HL-60/S4 treated with phorbol 12-myristate 13-acetate at 8.2 ng/mL for 4 days and 3 days (cell line): ENCODE results near the gene TTC27.

Source experiments
- in situ Hi-C: fragments of 300-500 bp; cut with MboI; formaldehyde crosslinking; loops from 2 replicates; pipeline ENCODE4 v1.15.0; 2022; ENCODE audit warnings: low sequenced_read_pairs

Gene TTC27

DNA sequence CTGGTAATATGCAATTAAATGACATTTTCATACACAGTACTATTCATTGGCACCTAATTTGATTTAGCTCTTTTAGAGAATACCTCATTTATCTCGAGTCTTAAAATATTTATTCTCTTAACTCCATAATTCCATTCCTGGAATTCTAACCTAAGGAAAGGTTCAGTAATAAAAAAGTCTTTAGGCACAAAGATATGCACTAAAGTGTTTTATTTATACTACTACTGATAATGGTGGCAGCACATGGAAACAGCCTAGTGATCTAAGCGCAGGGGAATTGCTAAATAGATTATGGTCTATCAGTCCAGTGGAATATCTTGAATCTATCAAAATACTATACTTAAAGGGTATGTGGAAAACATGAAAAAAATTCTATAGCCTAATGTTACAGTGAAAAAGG, 176.4 kb downstream of the TTC27 start:
- in situ Hi-C loops: no loop called here

DNA sequence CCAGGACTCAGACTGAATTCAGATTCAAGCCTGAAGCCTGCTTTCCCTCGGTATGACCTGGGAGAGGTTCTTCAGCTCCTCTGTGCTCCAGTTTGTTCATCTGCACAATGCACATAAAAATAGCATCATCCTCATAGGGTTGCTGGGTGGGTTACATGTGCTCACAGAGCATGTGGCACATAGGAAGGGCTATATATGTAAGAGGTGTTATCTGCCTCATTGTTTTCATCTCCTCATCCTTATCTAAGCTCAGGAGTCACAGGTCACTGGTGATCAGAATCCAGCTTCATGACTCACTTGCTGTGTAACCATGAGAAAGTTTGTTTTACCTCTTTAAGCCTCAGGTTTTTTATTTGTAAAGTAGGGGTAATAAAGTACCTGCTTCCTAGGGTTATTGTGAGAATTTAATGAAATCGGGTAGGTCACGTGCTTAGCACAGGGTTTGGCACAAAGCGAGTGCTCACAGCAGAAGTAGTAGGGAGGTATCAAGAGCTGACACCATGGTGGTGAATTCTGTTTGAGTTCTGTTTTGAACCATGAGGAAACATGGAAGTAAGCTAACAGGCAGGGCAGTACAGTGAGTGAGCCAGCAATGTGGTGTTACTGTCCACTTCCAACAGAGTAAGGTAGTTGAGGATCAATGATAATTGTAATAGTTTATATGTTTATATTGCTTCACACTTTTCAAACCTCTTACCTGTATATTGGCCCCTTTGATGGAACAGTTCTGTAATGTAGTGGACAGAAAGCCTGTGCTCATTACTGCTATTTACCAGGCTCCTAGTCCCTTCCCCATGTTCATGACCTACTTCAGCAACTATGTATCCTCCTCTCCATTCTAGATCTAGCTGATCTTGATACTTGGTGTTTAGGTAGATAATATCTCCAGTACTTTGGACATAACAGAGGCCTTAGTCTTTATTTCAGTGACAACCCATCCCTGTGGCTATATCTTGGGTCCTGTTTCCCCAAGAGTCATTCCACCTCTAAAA, 177.6 kb downstream of the TTC27 start:
- in situ Hi-C loops: no loop called here

DNA sequence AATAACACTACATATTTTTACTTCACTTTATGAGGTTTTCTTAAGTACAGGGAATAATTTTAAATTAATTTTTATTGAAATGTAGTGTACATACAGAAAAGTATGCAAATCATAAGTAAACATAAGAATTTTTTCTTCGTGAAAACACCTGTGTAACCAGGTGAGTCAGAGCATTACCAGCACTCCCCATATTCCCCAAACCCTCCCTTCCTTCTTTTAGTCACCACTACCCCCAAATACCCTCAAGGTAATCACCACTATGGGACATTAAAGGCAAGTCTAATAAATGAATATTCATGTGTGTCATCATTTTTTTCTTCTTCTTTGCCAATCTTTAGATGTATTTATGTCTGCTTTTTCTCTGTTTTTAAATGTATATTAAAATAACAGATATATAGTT, 179.0 kb downstream of the TTC27 start:
- in situ Hi-C loops: no loop called here

DNA sequence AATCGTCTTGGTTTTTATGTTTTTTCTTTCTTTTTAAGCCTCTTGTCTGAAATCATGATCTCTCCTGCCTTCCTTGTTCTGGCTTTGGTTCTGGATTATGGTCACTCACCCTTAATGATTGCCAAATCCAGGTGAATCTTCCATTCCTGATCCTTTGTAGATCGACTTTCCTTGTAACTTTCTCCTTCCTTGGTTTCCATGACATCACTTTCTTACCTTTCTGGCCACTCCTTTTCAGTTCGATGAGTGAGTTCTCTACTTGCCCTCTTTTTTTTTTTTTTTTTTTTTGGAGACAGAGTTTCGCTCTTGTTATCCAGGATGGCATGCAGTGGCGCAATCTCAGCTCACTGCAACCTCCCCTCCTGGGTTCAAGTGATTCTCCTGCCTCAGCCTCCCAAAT, 179.8 kb downstream of the TTC27 start:
- in situ Hi-C loops: no loop called here

DNA sequence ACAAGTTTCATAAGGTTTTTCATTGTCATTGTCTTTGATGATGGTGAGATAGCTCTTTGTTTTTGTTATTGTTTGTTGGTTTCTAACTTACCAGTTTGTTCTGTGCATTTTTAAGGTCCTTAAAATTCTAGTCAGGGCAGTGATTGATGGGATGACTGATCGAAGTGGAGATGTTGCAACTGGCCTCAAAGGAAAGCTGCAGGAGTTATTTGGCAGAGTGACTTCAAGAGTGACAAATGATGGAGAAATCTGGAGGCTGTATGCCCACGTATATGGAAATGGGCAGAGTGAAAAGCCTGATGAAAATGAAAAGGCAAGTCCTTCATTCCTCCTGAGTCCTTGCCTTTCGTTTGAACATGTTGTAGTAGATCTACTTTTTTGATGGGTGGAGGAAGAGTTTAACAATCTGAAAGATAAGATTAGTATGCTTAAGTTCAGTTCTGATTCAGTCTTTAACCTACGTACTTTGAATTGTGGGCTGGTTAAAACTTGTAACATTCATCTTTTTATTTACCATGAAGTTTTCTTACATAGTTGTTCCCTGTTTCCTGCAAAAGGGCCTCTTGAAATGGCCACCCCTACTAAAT, 183.2 kb downstream of the TTC27 start:
- in situ Hi-C loops: no loop called here

DNA sequence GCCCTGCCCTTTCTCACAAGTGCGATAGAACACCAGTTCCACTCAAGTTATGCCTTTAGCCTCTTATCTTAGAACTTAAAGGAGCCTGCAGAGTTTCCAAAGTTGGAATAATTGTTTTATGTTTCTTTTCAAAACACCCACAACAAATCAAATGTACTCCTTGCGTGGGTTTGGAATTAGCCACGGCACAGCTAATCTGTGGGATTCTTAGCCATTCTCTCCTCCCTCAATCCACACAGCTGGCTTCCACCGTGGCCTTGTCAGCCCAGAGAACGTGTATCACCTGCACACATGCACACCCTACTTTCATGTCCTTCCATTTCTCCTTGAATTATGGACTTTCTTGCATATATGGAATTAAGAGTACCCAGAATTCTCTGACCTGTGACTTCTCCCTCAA, 183.8 kb downstream of the TTC27 start:
- in situ Hi-C loops: no loop called here

DNA sequence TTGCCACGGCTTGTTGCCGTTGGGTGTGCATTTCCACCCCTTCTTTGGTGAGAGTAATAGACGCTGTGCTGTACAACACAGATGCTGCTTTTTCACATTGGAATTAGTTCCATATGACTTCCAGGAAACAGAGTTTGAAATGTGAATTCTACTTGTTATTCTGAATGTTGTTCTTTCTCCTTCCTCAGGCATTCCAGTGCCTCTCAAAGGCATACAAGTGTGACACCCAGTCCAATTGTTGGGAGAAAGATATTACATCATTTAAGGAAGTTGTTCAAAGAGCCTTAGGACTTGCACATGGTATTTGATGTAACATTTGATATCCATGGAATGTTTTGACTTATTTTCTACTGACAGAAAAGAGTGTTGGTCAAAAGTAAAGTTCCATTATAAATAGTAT, 184.5 kb downstream of the TTC27 start:
- in situ Hi-C loops: no loop called here

DNA sequence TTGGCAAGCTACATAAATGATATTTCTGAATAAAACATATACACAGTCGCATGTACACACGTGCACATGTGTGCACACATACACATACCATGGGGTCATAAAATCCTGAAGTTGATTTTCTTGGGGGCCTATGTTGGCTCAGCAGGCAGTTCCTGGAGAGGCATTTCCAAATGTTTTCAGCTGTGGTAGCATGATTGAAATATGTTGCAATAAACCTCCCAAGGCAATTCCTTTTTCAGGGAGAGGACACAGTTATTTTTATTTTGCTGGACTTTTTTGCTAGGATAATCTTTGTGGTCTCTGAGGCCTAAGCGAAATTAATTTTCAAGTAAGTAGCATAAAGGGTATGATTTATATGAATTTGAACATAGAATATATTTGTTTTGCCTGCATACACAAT, 192.2 kb downstream of the TTC27 start:
- in situ Hi-C loops: no loop called here

DNA sequence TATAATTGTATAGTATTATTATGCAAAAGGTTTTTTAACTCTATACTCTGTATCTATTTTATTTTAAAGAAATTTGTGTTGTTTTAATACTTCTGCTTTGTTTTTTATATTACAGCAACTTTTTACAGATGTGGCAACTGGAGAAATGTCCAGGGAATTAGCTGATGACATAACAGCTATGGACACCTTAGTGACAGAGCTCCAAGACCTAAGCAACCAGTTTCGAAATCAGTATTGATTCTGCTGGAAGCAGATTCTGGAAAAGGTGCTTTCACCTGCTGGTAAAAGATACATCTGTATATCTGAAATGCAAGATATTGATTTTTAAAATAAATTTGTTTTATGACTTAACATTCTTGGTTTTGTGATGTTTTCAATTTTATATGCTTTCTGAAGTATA, 192.9 kb downstream of the TTC27 start:
- in situ Hi-C loops: no loop called here

DNA sequence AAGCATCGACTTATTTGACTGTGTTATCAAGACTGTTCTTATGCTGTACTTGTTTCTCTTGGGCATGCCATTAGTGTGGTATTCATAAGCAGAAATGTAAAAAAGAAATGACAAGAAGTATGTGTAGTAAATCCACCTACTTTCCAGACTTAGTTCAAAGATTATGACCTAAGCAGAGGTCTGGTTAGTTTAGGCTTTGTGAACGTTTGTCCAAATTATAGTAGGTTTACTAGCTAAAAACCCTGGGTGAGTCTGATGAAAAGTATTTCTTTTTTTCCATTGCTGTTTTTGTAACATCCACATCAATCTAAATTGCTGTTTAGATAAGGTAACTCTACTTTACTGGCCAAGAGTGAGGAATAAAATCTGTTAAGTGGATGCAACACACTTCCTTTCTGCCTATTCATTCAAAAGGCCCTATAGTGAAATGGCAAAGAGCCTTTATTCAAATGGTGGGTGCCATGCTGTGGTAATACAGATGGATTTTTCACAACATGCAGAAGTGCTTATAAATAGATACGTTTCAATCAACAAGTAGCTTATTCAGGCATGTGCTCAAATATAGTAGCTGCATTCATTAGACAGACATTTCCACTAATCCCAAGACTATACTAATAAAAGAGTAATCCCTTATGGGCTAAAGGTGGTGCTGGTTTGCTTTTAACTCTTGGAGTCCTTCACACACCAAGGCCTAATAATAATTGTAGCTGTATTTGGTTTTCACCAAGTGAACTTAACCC, 196.4 kb downstream of the TTC27 start:
- in situ Hi-C loops: no loop called here

DNA sequence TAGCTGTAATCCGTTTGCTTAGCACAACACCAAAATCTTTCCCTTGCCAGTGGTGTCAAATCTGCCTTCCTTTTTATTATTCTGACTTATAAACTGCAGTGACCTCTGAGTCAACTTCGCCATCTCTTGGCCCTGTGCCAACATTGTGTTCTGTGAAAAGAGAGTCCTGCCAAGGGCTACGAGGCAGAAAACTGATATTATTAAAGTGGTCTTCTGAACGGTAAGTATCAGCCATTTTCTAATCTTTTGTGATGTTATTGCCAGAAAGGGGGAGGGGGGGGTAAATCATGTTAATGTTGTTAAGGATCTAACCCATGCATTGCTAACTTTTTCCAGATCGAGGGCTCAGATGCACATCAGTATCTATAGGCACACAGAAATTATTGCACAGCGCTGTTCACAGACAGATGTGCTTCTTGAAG, 197.5 kb downstream of the TTC27 start:
- in situ Hi-C loops: no loop called here

DNA sequence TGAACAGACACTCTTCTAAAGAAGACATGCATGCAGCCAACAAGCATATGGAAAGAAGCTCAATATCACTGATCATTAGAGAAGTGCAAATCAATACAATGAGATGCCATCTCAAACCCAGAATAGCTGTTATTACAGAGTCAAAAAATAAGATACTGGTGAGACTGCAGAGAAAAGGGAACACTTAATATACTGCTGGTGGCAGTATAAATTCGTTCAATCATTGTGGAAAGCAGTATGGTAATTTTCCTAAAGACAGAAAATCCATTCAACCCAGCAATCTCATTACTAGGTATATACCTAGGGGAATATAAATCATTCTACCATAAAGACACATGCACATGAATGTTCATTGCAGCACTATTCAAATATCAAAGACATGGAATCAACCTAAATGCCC, 202.3 kb downstream of the TTC27 start:
- in situ Hi-C loops: no loop called here

DNA sequence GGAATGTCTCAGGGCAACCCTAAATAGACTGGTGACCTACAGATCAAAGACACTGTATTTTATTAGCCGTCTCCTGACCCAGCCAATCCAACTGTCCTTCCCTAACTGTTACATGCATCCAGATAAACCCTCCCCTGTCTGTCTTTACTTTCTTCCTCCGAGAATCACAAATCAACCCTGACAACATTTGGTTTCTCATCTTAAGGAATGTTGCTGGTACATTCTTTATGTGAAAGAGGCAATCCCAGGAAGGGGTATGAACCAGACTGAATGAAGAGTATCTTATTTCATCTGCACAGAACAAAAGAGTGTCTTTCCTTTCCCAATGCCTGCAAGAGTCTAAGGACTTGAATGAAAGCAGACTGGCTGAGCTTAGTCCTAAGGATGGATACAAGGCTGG, 205.0 kb downstream of the TTC27 start:
- in situ Hi-C loops: no loop called here

DNA sequence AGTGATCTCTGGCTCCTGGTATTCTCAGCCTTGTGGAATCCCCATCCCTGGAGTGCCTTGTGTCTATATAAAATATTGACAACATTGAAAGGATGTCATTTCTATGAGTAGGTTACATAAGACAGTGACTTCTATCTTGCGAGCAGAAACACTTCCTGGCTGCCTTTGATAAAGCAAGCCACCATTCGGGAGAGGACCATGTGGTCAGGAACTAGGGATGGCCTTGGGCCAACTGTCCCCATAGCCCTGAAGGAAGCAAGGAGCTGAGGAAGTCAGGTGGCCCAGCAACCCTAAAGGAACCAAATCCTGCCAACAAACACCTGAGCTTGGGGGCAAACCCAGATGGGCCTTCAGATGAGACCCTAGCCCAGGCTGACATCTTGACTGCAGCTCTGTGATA, 205.9 kb downstream of the TTC27 start:
- in situ Hi-C loops: no loop called here

DNA sequence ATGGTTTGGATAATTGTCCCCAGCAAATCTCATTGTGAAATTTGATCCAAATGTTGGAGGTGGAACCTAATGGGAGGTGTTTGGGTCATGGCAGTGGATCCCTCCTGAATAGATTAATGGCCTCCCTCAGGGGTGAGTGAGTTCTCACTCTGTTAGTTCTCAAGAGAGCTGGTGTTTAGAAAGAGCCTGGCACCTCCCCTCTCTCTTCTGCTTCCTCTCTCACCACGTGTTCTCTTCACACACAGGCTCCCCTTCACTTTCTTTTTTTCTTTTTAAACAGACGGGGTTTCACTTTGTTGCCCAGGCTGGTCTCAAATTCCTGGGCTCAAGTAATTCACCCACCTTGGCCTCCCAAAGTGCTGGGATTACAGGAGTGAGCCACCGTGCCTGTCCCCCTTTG, 207.3 kb downstream of the TTC27 start:
- in situ Hi-C loops: no loop called here

DNA sequence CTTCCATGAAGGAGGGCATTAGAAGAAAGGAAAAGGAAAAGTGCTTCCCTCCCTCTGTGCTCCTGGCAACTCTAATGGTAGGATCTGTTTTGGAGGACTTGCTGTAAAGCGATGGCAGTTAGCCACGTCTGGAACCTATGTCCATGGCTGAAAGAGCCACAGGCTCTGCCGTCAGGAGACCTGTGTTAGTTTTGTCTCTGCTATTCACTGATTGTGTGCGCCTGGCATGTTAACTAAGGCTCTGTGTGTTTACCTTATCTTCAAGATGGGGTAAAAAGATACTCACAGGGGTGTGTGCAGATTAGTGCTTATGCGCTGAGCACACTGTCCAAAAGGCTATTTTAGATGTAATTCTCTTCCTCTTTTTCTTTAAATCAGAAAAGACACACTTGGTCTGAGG, 209.1 kb downstream of the TTC27 start:
- in situ Hi-C loops: no loop called here

DNA sequence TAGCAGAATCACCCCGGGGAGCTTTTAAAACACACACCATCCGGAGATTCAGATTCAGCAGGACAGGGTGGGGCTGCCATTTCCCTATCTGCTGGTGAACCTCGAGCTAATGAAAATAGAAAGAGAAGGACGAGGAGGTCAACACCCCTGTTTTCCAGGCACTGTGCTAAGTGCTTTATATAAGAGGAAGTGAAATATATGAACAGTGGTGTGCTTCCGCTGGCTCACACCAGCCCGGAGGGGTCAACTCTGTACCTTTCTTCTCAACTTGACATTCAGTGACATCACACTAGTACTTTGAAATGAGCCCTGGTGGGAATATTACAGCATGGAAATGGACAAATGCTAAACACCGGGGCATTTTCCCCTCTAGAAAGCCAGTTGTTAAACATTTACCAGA, 210.6 kb downstream of the TTC27 start:
- in situ Hi-C loops: no loop called here

DNA sequence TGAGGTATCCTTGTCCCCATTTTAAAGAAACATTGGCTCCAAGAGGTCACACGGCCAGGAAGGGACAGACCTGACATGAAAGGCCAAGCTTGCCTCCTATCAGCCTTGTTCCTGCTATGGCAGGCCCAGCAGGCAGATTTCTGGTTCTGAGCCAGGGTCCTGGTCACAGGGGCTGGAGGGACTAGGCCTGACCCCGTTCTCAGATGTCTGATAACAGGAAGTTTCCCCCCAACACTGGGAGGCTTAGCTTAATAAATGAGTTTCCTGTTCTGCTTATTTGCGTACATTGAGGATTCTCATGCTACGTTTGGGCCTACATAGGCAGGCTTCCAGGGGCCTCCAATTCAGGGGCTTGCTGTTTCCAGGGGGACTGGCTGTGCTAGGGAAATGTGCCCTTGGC, 211.1 kb downstream of the TTC27 start:
- in situ Hi-C loops: no loop called here

DNA sequence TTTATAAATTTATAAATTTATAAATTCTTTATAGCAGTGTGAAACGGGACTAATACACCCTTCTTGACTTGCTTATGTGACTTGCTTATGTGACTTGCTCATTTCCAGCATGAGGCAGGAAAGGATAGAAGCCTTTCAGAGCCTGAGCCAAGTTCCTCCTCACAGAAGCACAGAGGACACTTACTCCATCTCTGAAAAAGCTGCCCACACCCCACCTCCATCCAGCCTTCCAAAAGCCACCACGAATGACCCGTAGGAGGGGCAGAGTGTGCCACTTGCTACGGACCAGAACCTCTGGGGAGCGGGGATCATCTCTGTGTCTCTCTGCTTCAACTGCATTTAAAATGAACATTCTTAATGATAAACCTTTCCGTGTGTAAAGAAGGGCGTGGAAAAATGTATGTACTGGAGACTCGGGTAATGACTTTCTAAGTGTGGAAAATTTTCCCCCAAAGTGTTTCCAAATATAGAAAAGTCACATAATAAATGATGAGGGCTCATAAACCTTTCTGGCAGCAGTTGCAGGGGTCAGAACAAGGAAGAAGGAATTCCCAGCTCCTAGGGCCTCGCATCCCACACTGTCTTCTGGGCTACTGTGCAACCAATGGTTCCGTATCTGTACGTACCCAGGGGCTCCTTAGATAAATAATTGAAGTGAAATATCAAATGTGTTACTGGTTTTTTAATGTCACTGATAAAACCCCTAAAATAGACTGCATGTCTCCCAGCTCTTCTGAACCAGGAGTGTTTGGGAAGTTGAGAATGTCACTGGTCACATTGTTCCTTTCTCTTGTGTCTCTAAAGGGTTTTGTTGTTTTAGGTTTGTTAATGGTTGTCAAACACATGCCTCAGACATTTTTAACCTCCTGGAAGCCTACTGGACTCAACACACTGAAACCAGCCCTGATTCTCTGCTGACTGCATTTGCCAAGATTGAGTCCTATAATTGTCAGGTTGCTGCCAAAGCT, 214.4 kb downstream of the TTC27 start:
- in situ Hi-C loops: no loop called here

DNA sequence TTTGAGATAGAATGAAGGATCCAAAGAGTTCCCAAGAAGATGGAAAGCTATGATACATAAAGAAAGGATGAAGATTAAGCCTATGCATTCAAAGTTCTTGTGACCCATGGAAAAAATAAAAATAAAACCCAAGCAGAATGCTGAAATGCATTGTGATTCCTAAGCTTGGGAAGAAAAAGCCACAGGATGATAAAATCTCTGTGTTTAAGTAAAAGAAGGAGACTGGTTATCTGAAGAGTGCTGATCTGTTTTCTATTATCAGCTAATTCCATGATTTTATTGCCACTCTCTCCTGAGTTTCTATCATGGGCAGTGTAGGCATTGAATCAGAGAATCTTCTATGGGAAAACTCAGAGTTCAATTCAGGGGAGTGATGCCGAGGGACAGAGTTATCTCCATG, 215.8 kb downstream of the TTC27 start:
- in situ Hi-C loops: no loop called here

DNA sequence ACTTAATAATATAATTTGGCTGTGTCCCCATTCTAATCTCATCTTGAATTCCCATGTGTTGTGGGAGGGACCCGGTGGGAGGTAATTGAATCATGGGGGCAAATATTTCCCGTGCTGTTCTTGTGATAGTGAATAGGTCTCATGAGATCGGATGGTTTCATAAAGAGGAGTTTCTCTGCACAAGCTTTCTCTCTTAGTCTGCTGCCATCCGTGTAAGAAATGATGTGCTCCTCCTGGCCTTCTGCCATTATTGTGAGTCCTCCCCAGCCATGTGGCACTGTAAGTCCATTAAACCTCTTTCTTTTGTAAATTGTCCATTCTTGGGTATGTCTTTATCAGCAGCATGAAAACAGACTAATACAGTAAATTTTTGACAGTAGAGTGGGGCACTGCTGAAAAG, 216.4 kb downstream of the TTC27 start:
- in situ Hi-C loops: no loop called here
